Astrocyte (in vitro differentiated cells and primary cell): ENCODE results near the gene ATP6AP2. TPM values are rescaled to one million over a fixed set of nuclear protein-coding genes. Genes with fewer than 3 reads are reported as not detected.

Experiments used
- DNase-seq: peaks from one replicate; pipeline ENCODE4 v3.0.0-alpha.2; 2010; ENCODE audit warnings: low read depth
- FAIRE-seq: peaks from 2 replicates; lab custom pipeline; 2011; peaks lifted over from hg19 to GRCh38; lab: Jason Lieb, UNC
- H2AFZ ChIP-seq: 2 replicates; pipeline ENCODE4 v1.6.0; 2012; ENCODE audit warnings: low read depth, low read length, inconsistent platforms
- H3K27ac ChIP-seq: 2 replicates; pipeline ENCODE4 v1.5.1; 2011; ENCODE audit warnings: low read depth, low read length, inconsistent platforms
- H3K27me3 ChIP-seq: 2 replicates; pipeline ENCODE4 v1.6.0; 2011; ENCODE audit warnings: low read length, inconsistent platforms; ENCODE audit not compliant: insufficient read depth
- H3K36me3 ChIP-seq: 2 replicates; pipeline ENCODE4 v1.5.1; 2011; ENCODE audit warnings: low read length, inconsistent platforms; ENCODE audit not compliant: insufficient read depth
- H3K4me1 ChIP-seq: 2 replicates; pipeline ENCODE4 v1.5.1; 2011; ENCODE audit warnings: low read length, inconsistent platforms; ENCODE audit not compliant: insufficient read depth
- H3K4me2 ChIP-seq: 2 replicates; pipeline ENCODE4 v1.6.0; 2012; ENCODE audit warnings: low read length, inconsistent platforms
- H3K4me3 ChIP-seq: 2 replicates; pipeline ENCODE4 v1.5.1; 2011; ENCODE audit warnings: low read depth, mild to moderate bottlenecking, low read length, inconsistent platforms; ENCODE audit not compliant: insufficient read depth
- H3K79me2 ChIP-seq: 2 replicates; pipeline ENCODE4 v1.6.0; 2012; ENCODE audit warnings: mild to moderate bottlenecking, low read length, inconsistent platforms; ENCODE audit not compliant: insufficient read depth
- H3K9ac ChIP-seq: 2 replicates; pipeline ENCODE4 v1.6.0; 2012; ENCODE audit warnings: mild to moderate bottlenecking, low read length, inconsistent platforms
- H3K9me3 ChIP-seq: 2 replicates; pipeline ENCODE4 v1.5.1; 2012; ENCODE audit warnings: low read depth, mild to moderate bottlenecking, low read length, inconsistent platforms; ENCODE audit not compliant: insufficient read depth
- H4K20me1 ChIP-seq: 2 replicates; pipeline ENCODE4 v1.6.0; 2012; ENCODE audit warnings: low read length, inconsistent platforms; ENCODE audit not compliant: insufficient read depth
- H3K27ac Mint-ChIP-seq: one replicate; pipeline ENCODE4 v1.8.0; 2021; ENCODE audit warnings: mild to moderate bottlenecking, mixed read lengths; ENCODE audit not compliant: unreplicated experiment
- H3K27me3 Mint-ChIP-seq: one replicate; pipeline ENCODE4 v1.8.0; 2021; ENCODE audit warnings: low read depth, mixed read lengths; ENCODE audit not compliant: unreplicated experiment
- H3K36me3 Mint-ChIP-seq: one replicate; pipeline ENCODE4 v1.8.0; 2021; ENCODE audit warnings: low read depth, mixed read lengths; ENCODE audit not compliant: unreplicated experiment
- H3K4me1 Mint-ChIP-seq: one replicate; pipeline ENCODE4 v1.8.0; 2021; ENCODE audit warnings: low read depth, mixed read lengths; ENCODE audit not compliant: unreplicated experiment
- H3K4me3 Mint-ChIP-seq: one replicate; pipeline ENCODE4 v1.8.0; 2021; ENCODE audit warnings: mild to moderate bottlenecking, moderate library complexity, mixed read lengths; ENCODE audit not compliant: unreplicated experiment
- H3K9me3 Mint-ChIP-seq: one replicate; pipeline ENCODE4 v1.8.0; 2021; ENCODE audit warnings: mild to moderate bottlenecking, mixed read lengths; ENCODE audit not compliant: unreplicated experiment
- CTCF ChIP-seq: IDR thresholded peaks from 2 replicates; pipeline ENCODE4 v1.5.1; 2011; ENCODE audit warnings: low read depth, mild to moderate bottlenecking, inconsistent platforms, low read length, moderate library complexity; ENCODE audit not compliant: insufficient read depth
- EZH2 ChIP-seq: IDR thresholded peaks from 2 replicates; pipeline ENCODE4 v1.6.1; 2012; ENCODE audit warnings: mild to moderate bottlenecking, low read length, inconsistent platforms; ENCODE audit not compliant: insufficient read depth
- total RNA-seq: library from RNA; stranded (reverse); gene quantifications from 2 replicates; pipeline ENCODE4 v1.2.1, GENCODE V29; 2021

Gene ATP6AP2
- total RNA-seq, 1 donor from 2014 or later = 153 TPM

GRCh38 chrX:40644176-40644575, 63.4 kb downstream of the ATP6AP2 start:
- H3K4me3 Mint-ChIP-seq = peak overlapping the region; percentile 63
- TF ChIP-seq CTCF = no peak
- no peak for TF ChIP-seq EZH2
- Histone ChIP-seq H3K27me3 (no peaks in the 10 kb centered on the region), H3K4me2 (peak overlapping the region; percentile 87), H3K9me3 (no peaks in the 10 kb centered on the region), H3K4me1 (peaks cover 8% of the 10 kb centered on the region), H3K79me2 (peaks cover 64% of the 10 kb centered on the region), H2AFZ (no peak overlapping the region), H3K36me3 (peaks cover 3% of the 10 kb centered on the region), H3K4me3 (no peak overlapping the region), H3K9ac (no peak overlapping the region), H3K27ac (no peak overlapping the region), H4K20me1 (no peaks in the 10 kb centered on the region)
- H3K27me3 Mint-ChIP-seq = no peaks in the 10 kb centered on the region
- H3K27ac Mint-ChIP-seq = no peak overlapping the region
- no peaks in the 10 kb centered on the region for H3K9me3 Mint-ChIP-seq
- FAIRE-seq = no peak
- no peak for DNase-seq
- H3K4me1 Mint-ChIP-seq = peaks cover 14% of the 10 kb centered on the region
- H3K36me3 Mint-ChIP-seq = peaks cover 5% of the 10 kb centered on the region

- peak; percentile 60 for DNase-seq
- H3K4me1 ChIP-seq = peaks cover 8% of the 10 kb centered on the region
- Mint-ChIP-seq H3K4me3 (peak overlapping the region; percentile 87), H3K27ac (peak overlapping the region; percentile 93), H3K27me3 (no peaks in the 10 kb centered on the region), H3K4me1 (peaks cover 14% of the 10 kb centered on the region), H3K9me3 (no peaks in the 10 kb centered on the region), H3K36me3 (peaks cover 5% of the 10 kb centered on the region)
- no peaks in the 10 kb centered on the region for H4K20me1 ChIP-seq
- peak overlapping the region; percentile 87 for H3K4me2 ChIP-seq
- FAIRE-seq = peak; percentile 39
- H3K9me3 ChIP-seq = no peaks in the 10 kb centered on the region
- H3K36me3 ChIP-seq = peaks cover 4% of the 10 kb centered on the region
- H3K27me3 ChIP-seq = no peaks in the 10 kb centered on the region
- peak overlapping the region; percentile 67 for H3K9ac ChIP-seq
- no peak overlapping the region for H2AFZ ChIP-seq
- TF ChIP-seq CTCF = no peak
- no peak for TF ChIP-seq EZH2
- peaks cover 59% of the 10 kb centered on the region for H3K79me2 ChIP-seq
- peak overlapping the region; percentile 31 for H3K27ac ChIP-seq
- peak overlapping the region; percentile 46 for H3K4me3 ChIP-seq
These were observed 64.1 kb downstream of the ATP6AP2 start for GRCh38 chrX:40644821-40645358.

- peak overlapping the region; percentile 87 for H3K9ac ChIP-seq
- Mint-ChIP-seq H3K4me1 (peaks cover 14% of the 10 kb centered on the region), H3K27ac (peak overlapping the region; percentile 84), H3K9me3 (no peaks in the 10 kb centered on the region), H3K36me3 (peaks cover 5% of the 10 kb centered on the region), H3K4me3 (peak overlapping the region; percentile 96), H3K27me3 (no peaks in the 10 kb centered on the region)
- H3K27me3 ChIP-seq = no peaks in the 10 kb centered on the region
- H2AFZ ChIP-seq = no peak overlapping the region
- DNase-seq = no peak
- peaks cover 4% of the 10 kb centered on the region for H3K36me3 ChIP-seq
- H3K79me2 ChIP-seq = peaks cover 49% of the 10 kb centered on the region
- H3K27ac ChIP-seq = peak overlapping the region; percentile 53
- no peaks in the 10 kb centered on the region for H3K9me3 ChIP-seq
- H3K4me2 ChIP-seq = peak overlapping the region; percentile 94
- peak overlapping the region; percentile 74 for H3K4me3 ChIP-seq
- TF ChIP-seq EZH2 (no peak), CTCF (no peak)
- H4K20me1 ChIP-seq = no peaks in the 10 kb centered on the region
- peaks cover 8% of the 10 kb centered on the region for H3K4me1 ChIP-seq
- FAIRE-seq = no peak
These were observed 65.9 kb downstream of the ATP6AP2 start for GRCh38 chrX:40646489-40647306.
